Left renal cortex interstitium (tissue), 4 donors: ENCODE results near the gene EXOC6B. TPM values are rescaled to one million over a fixed set of nuclear protein-coding genes. Genes with fewer than 3 reads are reported as not detected.

Source experiments
- DNase-seq, 4 donors: peaks; one replicate each; pipeline ENCODE4 v3.0.0-alpha.2; 2013; ENCODE audit warnings: low read depth in 4 of 4, low spot score in 2 of 4, missing footprints in 1 of 4
- polyA plus RNA-seq, 4 donors: library from polyadenylated mRNA; unstranded; fragments of 120-200 nt; gene quantifications; one replicate each; pipeline ENCODE4 v1.2.1, GENCODE V29; 2013; ENCODE audit not compliant: insufficient read length in 4 of 4

The EXOC6B gene
- polyA plus RNA-seq, 4 donors: 20.7 to 23.6 (median 22.1) TPM

DNA sequence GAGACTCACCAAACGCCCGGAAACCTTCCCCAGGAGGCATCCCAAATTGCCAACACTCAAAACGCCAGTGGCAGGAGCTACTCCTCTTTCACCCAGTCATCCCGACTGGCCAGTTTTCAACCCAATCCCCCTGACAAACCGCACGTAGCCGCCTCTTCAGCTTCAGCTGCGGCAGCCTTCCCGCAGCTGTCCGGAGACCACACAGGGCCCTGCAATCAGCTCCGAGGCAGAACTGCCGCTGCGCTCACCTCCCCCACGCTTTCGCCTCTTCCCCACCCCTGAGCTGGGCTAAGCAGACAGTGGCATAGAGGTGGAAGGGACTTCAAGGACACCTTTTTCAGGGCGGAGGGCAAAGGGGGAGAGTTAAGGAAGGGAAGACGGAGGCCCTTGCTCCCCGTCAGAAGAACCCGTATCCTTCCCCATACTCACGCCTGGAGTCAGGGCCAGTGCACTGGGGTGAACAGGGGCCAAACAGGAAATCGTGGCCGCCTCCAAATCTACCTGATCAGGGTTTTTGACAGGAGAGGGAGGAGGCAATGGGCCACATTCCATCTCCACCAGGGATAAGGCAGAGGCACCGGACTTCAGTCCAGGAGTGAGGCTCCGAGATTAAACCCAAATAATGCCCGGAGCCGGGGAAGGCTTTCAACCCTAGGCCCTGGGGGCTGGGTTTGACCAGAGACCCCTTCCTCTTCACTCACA lies 695.0 kb downstream of the EXOC6B start:
- no peak for DNase-seq

DNA sequence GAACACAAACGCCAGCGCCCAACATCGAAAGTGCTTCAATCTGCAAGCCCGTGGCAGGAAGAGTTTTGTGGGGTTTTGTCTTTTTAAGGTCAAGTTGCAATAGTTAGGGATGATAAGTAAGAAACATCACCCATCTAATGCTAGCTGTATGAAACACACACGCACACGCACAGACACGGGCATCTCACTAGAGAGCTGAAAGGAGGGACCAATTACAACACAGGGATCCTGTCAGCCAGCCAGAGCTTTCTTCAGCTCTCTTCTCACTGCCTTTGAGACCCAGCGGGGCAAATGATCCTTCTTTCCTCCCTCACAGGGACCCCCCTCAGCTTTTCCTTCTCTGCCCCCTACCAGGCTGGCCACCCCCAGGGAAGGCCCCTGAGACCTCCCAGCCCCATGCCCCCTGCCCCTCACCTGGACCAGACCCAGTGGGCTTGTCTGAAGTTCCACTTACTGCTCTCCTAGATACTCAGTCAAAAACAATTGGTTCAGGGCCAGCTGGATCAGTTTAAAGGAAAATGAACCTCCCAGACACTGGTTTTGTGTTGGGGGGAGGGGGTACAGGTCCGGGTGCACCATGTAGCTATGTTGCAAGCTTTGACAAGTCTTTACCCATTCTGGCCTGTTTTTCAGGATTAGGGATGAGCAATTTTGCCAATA lies 696.0 kb downstream of the EXOC6B start:
- DNase-seq: no peak

DNA sequence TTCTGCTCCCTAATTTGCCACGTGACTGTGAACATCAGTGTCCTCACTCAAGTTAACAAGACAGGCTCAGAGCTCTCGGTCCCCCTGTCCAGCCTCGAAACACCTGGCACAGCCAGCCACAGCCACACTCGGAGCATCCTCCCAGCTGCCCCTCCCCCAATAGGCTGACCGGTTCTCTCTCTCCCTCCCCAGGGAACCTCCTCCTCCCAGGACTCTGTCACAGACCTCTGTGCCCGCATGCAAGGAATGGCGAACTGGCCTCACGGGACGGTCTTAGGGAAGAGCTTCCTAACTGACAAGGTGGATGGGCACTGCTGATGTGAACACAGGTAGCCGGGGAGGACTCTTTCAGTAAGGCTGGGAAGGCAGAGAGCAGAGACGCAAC lies 697.0 kb downstream of the EXOC6B start:
- DNase-seq: no peak

DNA sequence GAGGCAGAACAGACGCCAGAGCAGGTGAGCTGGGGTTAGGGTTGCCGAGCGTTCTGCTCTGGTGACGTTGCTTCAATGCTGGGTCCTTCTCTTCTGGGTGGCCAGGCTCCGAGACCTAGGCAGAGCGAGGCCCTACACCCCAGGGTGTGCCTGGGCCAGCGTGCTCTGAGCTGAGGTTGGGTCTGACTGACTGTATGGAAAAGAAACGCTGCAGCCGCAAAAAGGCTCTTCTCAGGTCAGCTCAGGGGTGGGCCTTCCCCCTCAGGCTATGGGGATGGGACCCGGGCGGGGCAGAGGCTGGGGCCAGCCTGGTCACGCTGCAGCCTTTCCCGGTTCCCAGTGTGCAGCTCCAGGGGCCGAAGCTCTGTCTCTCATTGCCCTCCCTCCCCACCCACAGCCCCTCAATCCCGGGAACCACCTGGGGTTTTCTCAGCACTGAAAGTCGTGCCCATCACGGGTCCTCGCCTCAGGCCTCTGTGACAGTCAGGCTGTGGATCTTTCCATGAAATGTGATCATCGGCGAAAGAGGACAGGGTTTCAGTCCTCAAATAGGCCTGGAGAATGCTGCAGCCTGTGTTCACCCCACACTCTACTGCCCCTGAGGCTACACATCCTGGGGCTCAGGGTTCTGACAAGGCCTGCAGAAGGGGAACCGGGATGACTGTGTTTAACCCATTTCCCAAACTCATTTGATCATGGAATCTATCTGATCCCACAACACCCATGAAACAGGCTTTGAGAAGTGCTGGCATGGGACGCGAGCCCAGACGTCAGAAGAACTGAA lies 697.6 kb downstream of the EXOC6B start:
- DNase-seq: no peak

DNA sequence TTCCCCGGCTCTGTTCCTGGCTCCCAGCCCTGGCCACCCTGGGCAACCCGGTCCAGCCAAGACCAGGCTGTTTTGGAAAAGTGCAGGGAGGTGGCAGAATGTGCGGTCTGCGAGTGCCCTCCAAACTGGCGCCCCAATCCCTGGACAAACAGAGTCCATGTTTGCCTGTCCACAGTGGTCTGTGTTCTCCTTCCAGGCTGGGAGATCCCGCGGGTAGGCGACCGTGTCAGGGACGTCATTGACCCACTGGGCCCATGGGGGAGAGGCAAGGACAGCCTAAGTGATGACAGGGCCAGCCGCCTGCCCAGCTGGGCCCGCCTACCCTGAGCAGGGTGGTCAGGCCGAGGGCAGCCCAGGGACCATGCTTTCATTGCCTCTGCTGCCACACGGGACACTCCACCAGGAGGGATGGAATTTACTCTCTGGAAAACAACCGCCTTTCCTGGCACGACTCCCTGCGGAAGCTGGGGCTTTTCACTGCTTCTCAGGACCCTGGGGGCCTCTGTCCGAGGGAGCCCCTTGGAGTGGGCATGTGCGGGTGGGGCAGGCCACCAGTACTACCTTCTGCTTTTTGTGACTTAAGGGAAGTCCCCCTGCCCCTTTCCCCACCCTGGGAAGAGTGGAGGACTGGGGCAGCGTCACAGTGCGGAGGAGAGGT lies 698.3 kb downstream of the EXOC6B start:
- DNase-seq: no peak

DNA sequence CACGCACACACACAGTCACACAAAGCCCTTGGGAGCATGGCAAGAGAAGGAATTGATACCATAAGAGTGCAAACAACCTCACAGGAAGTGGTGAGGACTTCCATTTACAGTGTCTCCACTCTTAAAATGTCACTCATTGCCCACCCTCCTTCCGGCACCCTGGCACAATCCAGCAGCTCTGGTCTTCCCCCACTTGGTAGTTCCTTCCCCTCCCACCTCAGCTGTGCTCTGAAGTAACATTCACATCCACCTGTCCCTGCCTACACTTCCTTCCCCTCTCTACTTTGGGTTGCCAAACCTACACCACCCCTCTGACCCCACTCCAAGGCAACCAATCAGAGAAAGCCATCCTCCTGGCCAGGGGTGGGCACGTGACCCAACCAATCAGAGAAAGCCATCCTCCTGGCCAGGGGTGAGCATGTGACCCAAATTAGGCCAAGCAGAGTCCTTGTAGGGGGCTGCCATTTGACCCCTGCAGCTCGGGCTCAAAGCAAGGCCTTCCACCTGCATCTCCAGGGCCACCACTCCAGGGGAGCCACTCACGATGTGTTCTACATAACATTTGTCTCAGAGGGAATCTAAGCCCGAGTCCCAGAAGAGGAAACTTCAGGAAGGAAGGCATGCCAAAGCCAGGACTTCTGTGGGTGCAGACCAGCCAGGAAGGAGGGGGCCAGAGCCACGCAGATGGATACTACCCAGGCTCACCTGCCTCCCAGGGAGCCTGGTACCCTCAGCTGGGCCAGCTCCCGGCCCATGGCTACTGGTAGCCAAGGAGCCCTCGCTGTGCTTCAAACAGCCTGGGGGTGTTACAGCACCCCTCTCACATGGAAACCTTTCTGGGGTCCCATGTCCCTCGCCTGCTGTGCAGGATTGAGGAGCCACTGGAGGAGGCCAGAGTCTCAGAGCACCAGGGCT lies 699.4 kb downstream of the EXOC6B start:
- DNase-seq: no peak

Other genes starting within 250 kb of the EXOC6B start
- gene SPR, start 61.4 kb upstream of the EXOC6B start, polyA plus RNA-seq: 10 to 100 TPM; 10.5 to 12.5 (median 11.7) TPM
- gene EMX1, start 91.5 kb upstream of the EXOC6B start, polyA plus RNA-seq: 10 to 100 TPM; 44.8 to 76.8 (median 52.2) TPM
- gene SFXN5, start 245.7 kb upstream of the EXOC6B start, polyA plus RNA-seq: 10 to 100 TPM; 25.2 to 33.7 (median 27.5) TPM